Peyer's patch (tissue), 4 donors: ENCODE measurements around the gene KIF25.

Experiments
- POLR2A ChIP-seq, 2 donors: fragments of 450-650 bp; IDR thresholded peaks; one replicate each; pipeline ENCODE4 v1.5.1; 2017; ENCODE audit warnings: antibody characterized with exemption in 2 of 2, mild to moderate bottlenecking in 2 of 2, moderate library complexity in 2 of 2
- TF ChIP-seq, protein P1 (sequence below), 6 experiments: fragments of 450-650 bp in 4 of 6; fragments of 200-600 bp in 2 of 6; sonication (generic) in 1 of 6; IDR thresholded peaks; one replicate each; pipeline ENCODE4 v1.5.1; 2017 to 2019; ENCODE audit warnings: antibody characterized with exemption in 6 of 6, mild to moderate bottlenecking in 3 of 6, moderate library complexity in 1 of 6

DNA sequence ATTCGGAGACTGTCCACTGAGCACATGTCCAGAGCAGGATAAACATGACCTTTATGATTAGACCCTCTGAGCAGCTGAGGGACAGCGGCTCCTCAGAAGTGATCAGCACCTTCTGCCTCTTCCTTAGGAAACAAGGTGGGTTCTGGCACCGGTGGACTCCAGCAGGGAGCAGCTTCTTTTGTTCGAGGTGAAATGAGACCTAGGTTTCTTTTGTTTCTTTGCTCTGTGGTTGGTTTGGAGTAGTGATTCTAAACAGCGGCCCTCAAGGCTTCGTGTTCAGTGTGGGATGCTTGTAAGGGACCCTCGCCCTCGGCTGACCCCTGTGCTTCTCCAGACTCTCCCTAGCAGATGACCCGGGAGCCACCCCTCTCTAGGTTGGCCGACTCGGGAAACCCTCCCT, 96.2 kb downstream of the KIF25 start:
- TF ChIP-seq, protein P1, sequence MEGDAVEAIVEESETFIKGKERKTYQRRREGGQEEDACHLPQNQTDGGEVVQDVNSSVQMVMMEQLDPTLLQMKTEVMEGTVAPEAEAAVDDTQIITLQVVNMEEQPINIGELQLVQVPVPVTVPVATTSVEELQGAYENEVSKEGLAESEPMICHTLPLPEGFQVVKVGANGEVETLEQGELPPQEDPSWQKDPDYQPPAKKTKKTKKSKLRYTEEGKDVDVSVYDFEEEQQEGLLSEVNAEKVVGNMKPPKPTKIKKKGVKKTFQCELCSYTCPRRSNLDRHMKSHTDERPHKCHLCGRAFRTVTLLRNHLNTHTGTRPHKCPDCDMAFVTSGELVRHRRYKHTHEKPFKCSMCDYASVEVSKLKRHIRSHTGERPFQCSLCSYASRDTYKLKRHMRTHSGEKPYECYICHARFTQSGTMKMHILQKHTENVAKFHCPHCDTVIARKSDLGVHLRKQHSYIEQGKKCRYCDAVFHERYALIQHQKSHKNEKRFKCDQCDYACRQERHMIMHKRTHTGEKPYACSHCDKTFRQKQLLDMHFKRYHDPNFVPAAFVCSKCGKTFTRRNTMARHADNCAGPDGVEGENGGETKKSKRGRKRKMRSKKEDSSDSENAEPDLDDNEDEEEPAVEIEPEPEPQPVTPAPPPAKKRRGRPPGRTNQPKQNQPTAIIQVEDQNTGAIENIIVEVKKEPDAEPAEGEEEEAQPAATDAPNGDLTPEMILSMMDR (IDR thresholded peaks at IDR 0.05), result no peak
- TF ChIP-seq POLR2A (IDR thresholded peaks at IDR 0.05), result no peak
